H9 (cell line): Measurements from ENCODE around the gene PACSIN3. TPM values are rescaled to one million over a fixed set of nuclear protein-coding genes. Genes with fewer than 3 reads are reported as not detected.

Experiments used
- DNase-seq: peaks from one replicate; pipeline ENCODE4 v3.0.0-alpha.2; 2017
- H2AFZ ChIP-seq: one replicate; pipeline ENCODE4 v1.6.1; 2013; ENCODE audit warnings: mild to moderate bottlenecking, low read length, control low read depth, moderate library complexity
- H2AK5ac ChIP-seq: 2 replicates; pipeline ENCODE4 v1.6.1; 2013; ENCODE audit warnings: low read length, control low read depth, mixed read lengths; ENCODE audit not compliant: insufficient read length
- H2BK120ac ChIP-seq: one replicate; pipeline ENCODE4 v1.6.1; 2013; ENCODE audit warnings: low read depth, mild to moderate bottlenecking, low read length, control low read depth, inconsistent platforms; ENCODE audit not compliant: poor library complexity, severe bottlenecking
- H2BK12ac ChIP-seq: 2 replicates; pipeline ENCODE4 v1.6.1; 2013; ENCODE audit warnings: low read length, control low read depth, mixed read lengths, low read depth; ENCODE audit not compliant: insufficient read length
- H2BK15ac ChIP-seq: 2 replicates; pipeline ENCODE4 v1.6.1; 2013; ENCODE audit warnings: low read depth, low read length, control low read depth
- H2BK20ac ChIP-seq: one replicate; pipeline ENCODE4 v1.6.1; 2013; ENCODE audit warnings: low read depth, mild to moderate bottlenecking, low read length, control low read depth, inconsistent platforms; ENCODE audit not compliant: poor library complexity, severe bottlenecking
- H2BK5ac ChIP-seq: 2 replicates; pipeline ENCODE4 v1.6.1; 2013; ENCODE audit warnings: low read length, control low read depth, mixed read lengths; ENCODE audit not compliant: insufficient read length
- H3K14ac ChIP-seq: 2 replicates; pipeline ENCODE4 v1.6.1; 2013; ENCODE audit warnings: low read length, control low read depth; ENCODE audit not compliant: insufficient read depth
- H3K18ac ChIP-seq: 2 replicates; pipeline ENCODE4 v1.6.1; 2013; ENCODE audit warnings: low read depth, mild to moderate bottlenecking, mixed read lengths, low read length, control low read depth; ENCODE audit not compliant: insufficient read length
- H3K23ac ChIP-seq: 2 replicates; pipeline ENCODE4 v1.6.1; 2013; ENCODE audit warnings: low read length, control low read depth, mixed read lengths, low read depth; ENCODE audit not compliant: insufficient read length
- H3K23me2 ChIP-seq: 2 replicates; pipeline ENCODE4 v1.6.1; 2013; ENCODE audit warnings: low read depth, mild to moderate bottlenecking, mixed read lengths, low read length, control low read depth; ENCODE audit not compliant: insufficient read length, poor library complexity, severe bottlenecking
- H3K27ac ChIP-seq: 2 replicates; pipeline ENCODE4 v1.5.1; 2013; ENCODE audit warnings: low read length, control low read depth, mixed read lengths, low read depth; ENCODE audit not compliant: insufficient read length
- H3K27me3 ChIP-seq: 2 replicates; pipeline ENCODE4 v1.6.1; 2013; ENCODE audit warnings: low read length, control low read depth, inconsistent platforms; ENCODE audit not compliant: insufficient read depth
- H3K4ac ChIP-seq: 2 replicates; pipeline ENCODE4 v1.6.1; 2013; ENCODE audit warnings: low read depth, mild to moderate bottlenecking, control low read depth, inconsistent platforms, low read length, moderate library complexity
- H3K4me1 ChIP-seq: 2 replicates; pipeline ENCODE4 v1.6.1; 2013; ENCODE audit warnings: low read length, control low read depth, inconsistent platforms; ENCODE audit not compliant: insufficient read depth
- H3K4me2 ChIP-seq: 2 replicates; pipeline ENCODE4 v1.6.1; 2013; ENCODE audit warnings: low read length, control low read depth, mixed read lengths; ENCODE audit not compliant: insufficient read length, insufficient read depth
- H3K56ac ChIP-seq: 2 replicates; pipeline ENCODE4 v1.6.1; 2013; ENCODE audit warnings: low read depth, mild to moderate bottlenecking, mixed read lengths, low read length, control low read depth; ENCODE audit not compliant: insufficient read length
- H3K79me1 ChIP-seq: 2 replicates; pipeline ENCODE4 v1.6.1; 2013; ENCODE audit warnings: low read depth, mild to moderate bottlenecking, moderate library complexity, low read length, control low read depth, inconsistent platforms; ENCODE audit not compliant: insufficient read depth, poor library complexity, severe bottlenecking
- H3K79me2 ChIP-seq: 2 replicates; pipeline ENCODE4 v1.6.1; 2013; ENCODE audit warnings: low read length, control low read depth, inconsistent platforms; ENCODE audit not compliant: insufficient read depth
- H3K9ac ChIP-seq: 2 replicates; pipeline ENCODE4 v1.6.1; 2013; ENCODE audit warnings: low read length, control low read depth, mixed read lengths; ENCODE audit not compliant: insufficient read length; ENCODE audit errors: extremely low read depth
- H3K9me3 ChIP-seq: one replicate; pipeline ENCODE4 v1.6.1; 2013; ENCODE audit warnings: low read depth, low read length, inconsistent platforms; ENCODE audit not compliant: control insufficient read depth
- H3T11ph ChIP-seq: one replicate; pipeline ENCODE4 v1.6.1; 2013; ENCODE audit warnings: mild to moderate bottlenecking, low read length, control low read depth, inconsistent platforms
- H4K20me1 ChIP-seq: one replicate; pipeline ENCODE4 v1.6.1; 2013; ENCODE audit not compliant: control insufficient read depth, insufficient read length, insufficient read depth
- H4K5ac ChIP-seq: 2 replicates; pipeline ENCODE4 v1.6.1; 2013; ENCODE audit warnings: low read depth, mild to moderate bottlenecking, mixed read lengths, low read length, control low read depth; ENCODE audit not compliant: insufficient read length
- H4K8ac ChIP-seq: replicated peaks from 2 replicates; pipeline ENCODE4 v1.6.1; 2013; ENCODE audit warnings: low read length, control low read depth, mixed read lengths, low read depth; ENCODE audit not compliant: insufficient read length
- H4K91ac ChIP-seq: 2 replicates; pipeline ENCODE4 v1.6.1; 2013; ENCODE audit warnings: low read depth, mild to moderate bottlenecking, moderate library complexity, mixed read lengths, low read length, control low read depth; ENCODE audit not compliant: insufficient read length
- H3K27ac Mint-ChIP-seq, 3 experiments: 2 replicates in 2 of 3; 3 replicates in 1 of 3; pipeline ENCODE4 v1.8.0; 2020 to 2021; ENCODE audit warnings: mixed read lengths in 3 of 3, mild to moderate bottlenecking in 1 of 3, moderate library complexity in 1 of 3
- H3K27me3 Mint-ChIP-seq: 2 replicates; pipeline ENCODE4 v1.8.0; 2021; ENCODE audit warnings: low read depth, mild to moderate bottlenecking, moderate library complexity, mixed read lengths
- H3K36me3 Mint-ChIP-seq, 3 experiments: 2 replicates in 2 of 3; 3 replicates in 1 of 3; pipeline ENCODE4 v1.8.0; 2020 to 2021; ENCODE audit warnings: low read depth in 3 of 3, mixed read lengths in 3 of 3; ENCODE audit not compliant: insufficient read depth in 1 of 3
- H3K4me1 Mint-ChIP-seq, 2 experiments: 2 replicates each; pipeline ENCODE4 v1.8.0; 2020; ENCODE audit warnings: mixed read lengths in 2 of 2
- H3K4me3 Mint-ChIP-seq, 2 experiments: 2 replicates in 1 of 2; 3 replicates in 1 of 2; pipeline ENCODE4 v1.8.0; 2020 to 2021; ENCODE audit warnings: mild to moderate bottlenecking in 2 of 2, mixed read lengths in 2 of 2, moderate library complexity in 1 of 2
- H3K9me3 Mint-ChIP-seq, 2 experiments: 2 replicates in 1 of 2; 3 replicates in 1 of 2; pipeline ENCODE4 v1.8.0; 2020; ENCODE audit warnings: mild to moderate bottlenecking in 2 of 2, mixed read lengths in 2 of 2, moderate library complexity in 1 of 2
- WGBS: extraction: QIAGEN DNeasy Blood & Tissue Kit; methylation state at CpG from one replicate; pipeline ENCODE4 v1.1.7; 2013; ENCODE audit warnings: missing lambda C conversion rate, low lambda C conversion rate, mixed read lengths; ENCODE audit not compliant: insufficient read length; ENCODE audit errors: extremely low coverage; 5-methylcytosine and 5-hydroxymethylcytosine counted together
- total RNA-seq: library from RNA; stranded (reverse); gene quantifications from 2 replicates; pipeline ENCODE4 v1.2.1, GENCODE V29; 2021
- TF ChIP-seq, protein P1 (sequence below): fragments of 200-600 bp; sonication (generic); conservative IDR thresholded peaks from 3 replicates; pipeline ENCODE4 v1.8.0; 2021; ENCODE audit warnings: antibody characterized with exemption, mild to moderate bottlenecking

The PACSIN3 gene
- total RNA-seq, 1 experiment from 2014 or later = 63.0 TPM

- H3K14ac ChIP-seq = no peak overlapping the region
- H3K4me3 Mint-ChIP-seq = no peak overlapping the region
- no CpG with 5 or more reads among the region's 3 CpGs for WGBS
Measured at GRCh38 chr11:47136921-47137320, 49.3 kb downstream of the PACSIN3 start.

More at GRCh38 chr11:47136921-47137320, 49.3 kb downstream of the PACSIN3 start:
- H3K9me3 ChIP-seq = no peaks in the 10 kb centered on the region
- TF ChIP-seq, protein P1, sequence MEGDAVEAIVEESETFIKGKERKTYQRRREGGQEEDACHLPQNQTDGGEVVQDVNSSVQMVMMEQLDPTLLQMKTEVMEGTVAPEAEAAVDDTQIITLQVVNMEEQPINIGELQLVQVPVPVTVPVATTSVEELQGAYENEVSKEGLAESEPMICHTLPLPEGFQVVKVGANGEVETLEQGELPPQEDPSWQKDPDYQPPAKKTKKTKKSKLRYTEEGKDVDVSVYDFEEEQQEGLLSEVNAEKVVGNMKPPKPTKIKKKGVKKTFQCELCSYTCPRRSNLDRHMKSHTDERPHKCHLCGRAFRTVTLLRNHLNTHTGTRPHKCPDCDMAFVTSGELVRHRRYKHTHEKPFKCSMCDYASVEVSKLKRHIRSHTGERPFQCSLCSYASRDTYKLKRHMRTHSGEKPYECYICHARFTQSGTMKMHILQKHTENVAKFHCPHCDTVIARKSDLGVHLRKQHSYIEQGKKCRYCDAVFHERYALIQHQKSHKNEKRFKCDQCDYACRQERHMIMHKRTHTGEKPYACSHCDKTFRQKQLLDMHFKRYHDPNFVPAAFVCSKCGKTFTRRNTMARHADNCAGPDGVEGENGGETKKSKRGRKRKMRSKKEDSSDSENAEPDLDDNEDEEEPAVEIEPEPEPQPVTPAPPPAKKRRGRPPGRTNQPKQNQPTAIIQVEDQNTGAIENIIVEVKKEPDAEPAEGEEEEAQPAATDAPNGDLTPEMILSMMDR = no peak
- H3K36me3 Mint-ChIP-seq = peaks cover 2 to 11% (median 8%) of the 10 kb centered on the region in 3 experiments; a peak in 6 of 7 replicates
- H3K9ac ChIP-seq = no peak overlapping the region
- no peak overlapping the region for H2AK5ac ChIP-seq
- H3K27ac Mint-ChIP-seq = no peak overlapping the region
- H2BK20ac ChIP-seq = no peak overlapping the region
- peaks cover 0 to 10% of the 10 kb centered on the region in 2 experiments; a peak in 2 of 4 replicates for H3K4me1 Mint-ChIP-seq
- H3K79me1 ChIP-seq = no peaks in the 10 kb centered on the region
- H3K9me3 Mint-ChIP-seq = no peaks in the 10 kb centered on the region
- no peak overlapping the region for H3K18ac ChIP-seq
- H2BK120ac ChIP-seq = no peak overlapping the region
- H2BK5ac ChIP-seq = no peak overlapping the region
- no peak overlapping the region for H4K5ac ChIP-seq
- no peaks in the 10 kb centered on the region for H3K27me3 ChIP-seq
- H3K4ac ChIP-seq = no peak overlapping the region
- H4K91ac ChIP-seq = no peak overlapping the region
- no peak overlapping the region for H3K27ac ChIP-seq
- no peak overlapping the region for H3T11ph ChIP-seq
- no peaks in the 10 kb centered on the region for H3K23me2 ChIP-seq
- H4K20me1 ChIP-seq = no peaks in the 10 kb centered on the region
- DNase-seq = no peak
- no peak overlapping the region for H2BK12ac ChIP-seq
- no peak overlapping the region for H3K23ac ChIP-seq
- H3K56ac ChIP-seq = no peak overlapping the region
- no peaks in the 10 kb centered on the region for H3K79me2 ChIP-seq
- no peak overlapping the region for H3K4me2 ChIP-seq
- H3K4me1 ChIP-seq = no peaks in the 10 kb centered on the region
- no peak overlapping the region for H2BK15ac ChIP-seq
- H4K8ac ChIP-seq = no peak overlapping the region
- no peaks in the 10 kb centered on the region for H3K27me3 Mint-ChIP-seq
- H2AFZ ChIP-seq = no peak overlapping the region
